Osteoblast (primary cell): ENCODE measurements around the gene CABP1. TPM values are rescaled to one million over a fixed set of nuclear protein-coding genes. Genes with fewer than 3 reads are reported as not detected.

Experiments
- DNase-seq: peaks from one replicate; pipeline ENCODE4 v3.0.0; 2011; ENCODE audit warnings: low spot score, mixed read lengths; ENCODE audit not compliant: insufficient read length; ENCODE audit errors: missing footprints
- H2AFZ ChIP-seq: 2 replicates; pipeline ENCODE4 v1.6.0; 2011; ENCODE audit warnings: mild to moderate bottlenecking, low read length
- H3K27ac ChIP-seq: 2 replicates; pipeline ENCODE4 v1.5.1; 2011; ENCODE audit warnings: mild to moderate bottlenecking, low read depth, low read length, moderate library complexity
- H3K27me3 ChIP-seq: 2 replicates; pipeline ENCODE4 v1.6.0; 2012; ENCODE audit warnings: mild to moderate bottlenecking, control low read depth, inconsistent platforms, low read length, moderate library complexity; ENCODE audit not compliant: insufficient read depth
- H3K36me3 ChIP-seq: 2 replicates; pipeline ENCODE4 v1.5.1; 2011; ENCODE audit warnings: mild to moderate bottlenecking, low read length, control low read depth, moderate library complexity; ENCODE audit not compliant: insufficient read depth
- H3K4me1 ChIP-seq: 2 replicates; pipeline ENCODE4 v1.5.1; 2011; ENCODE audit warnings: mild to moderate bottlenecking, low read length, control low read depth, moderate library complexity; ENCODE audit not compliant: insufficient read depth
- H3K4me2 ChIP-seq: 2 replicates; pipeline ENCODE4 v1.6.0; 2011; ENCODE audit warnings: mild to moderate bottlenecking, low read length; ENCODE audit not compliant: insufficient read depth
- H3K4me3 ChIP-seq: fragments of 200-600 bp; sonication (generic); 3 replicates; pipeline ENCODE4 v1.5.1; 2012; ENCODE audit warnings: mild to moderate bottlenecking, low read length, inconsistent platforms; ENCODE audit not compliant: insufficient read depth
- H3K79me2 ChIP-seq: 2 replicates; pipeline ENCODE4 v1.6.0; 2012; ENCODE audit warnings: mild to moderate bottlenecking, low read length, control low read depth, inconsistent platforms; ENCODE audit not compliant: insufficient read depth
- H3K9me3 ChIP-seq: 2 replicates; pipeline ENCODE4 v1.5.1; 2011; ENCODE audit warnings: low read depth, low read length, control low read depth
- H4K20me1 ChIP-seq: 2 replicates; pipeline ENCODE4 v1.6.0; 2012; ENCODE audit warnings: mild to moderate bottlenecking, low read length, control low read depth; ENCODE audit not compliant: insufficient read depth
- CTCF ChIP-seq: IDR thresholded peaks from 2 replicates; pipeline ENCODE4 v1.5.1; 2011; ENCODE audit warnings: mild to moderate bottlenecking, low read depth, low read length, moderate library complexity; ENCODE audit errors: extremely low read depth
- total RNA-seq: library from RNA; depleted of rRNA; stranded (reverse); fragments of >200 nt; gene quantifications from 2 replicates; pipeline ENCODE4 v1.2.3, GENCODE V29; 2012

The CABP1 gene
- total RNA-seq, 1 donor: not detected

DNA sequence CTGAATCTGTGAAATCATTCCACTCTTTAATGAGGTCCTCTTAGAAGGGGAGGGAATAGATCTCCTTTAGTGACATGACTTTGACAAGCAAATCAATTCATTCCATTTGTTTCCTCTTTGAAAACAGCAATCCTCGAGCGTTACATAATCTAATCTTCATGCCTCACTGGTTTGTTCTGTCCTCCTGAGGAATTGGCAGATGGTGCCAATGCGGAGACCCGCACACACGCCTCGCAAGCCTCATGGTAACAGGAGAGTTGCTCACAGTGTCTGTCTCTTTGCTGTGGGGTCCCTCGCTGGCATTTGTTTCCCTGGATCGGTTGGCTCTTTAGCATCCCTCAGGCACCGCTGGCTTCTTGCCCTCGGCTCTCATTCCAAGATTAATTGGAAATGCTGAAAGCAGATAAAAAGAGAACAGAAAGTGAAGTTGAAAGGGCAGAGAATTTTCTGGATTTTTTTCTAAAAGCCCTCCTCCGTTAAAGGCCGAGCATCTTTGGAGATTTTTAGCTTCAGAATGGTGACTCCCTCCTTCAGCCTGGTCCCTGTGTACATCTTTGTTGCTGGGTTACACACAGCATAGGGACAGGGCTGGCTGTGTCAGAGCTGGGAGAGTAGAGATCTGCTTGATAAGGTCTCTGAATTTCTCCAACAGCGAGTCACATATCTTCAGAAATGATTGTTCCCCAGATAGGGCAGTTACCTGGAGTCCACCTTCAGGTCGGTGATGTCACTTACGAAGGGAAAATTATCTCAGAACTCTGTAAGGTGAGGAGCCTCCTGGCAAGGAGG lies 10.1 kb upstream of the CABP1 start:
- H3K36me3 ChIP-seq: no peaks in the 10 kb centered on the region
- H3K4me2 ChIP-seq: no peak overlapping the region
- no peak overlapping the region for H3K4me3 ChIP-seq
- no peaks in the 10 kb centered on the region for H3K4me1 ChIP-seq
- H3K9me3 ChIP-seq: no peaks in the 10 kb centered on the region
- H4K20me1 ChIP-seq: no peaks in the 10 kb centered on the region
- DNase-seq: no peak
- H3K27me3 ChIP-seq: peaks cover 15% of the 10 kb centered on the region
- H3K79me2 ChIP-seq: no peaks in the 10 kb centered on the region
- H3K27ac ChIP-seq: no peak overlapping the region
- no peak overlapping the region for H2AFZ ChIP-seq
- TF ChIP-seq CTCF: no peak

- no peaks in the 10 kb centered on the region for H3K4me1 ChIP-seq
These were observed 9.3 kb upstream of the CABP1 start for GRCh38 chr12:120631097-120631496.

DNA sequence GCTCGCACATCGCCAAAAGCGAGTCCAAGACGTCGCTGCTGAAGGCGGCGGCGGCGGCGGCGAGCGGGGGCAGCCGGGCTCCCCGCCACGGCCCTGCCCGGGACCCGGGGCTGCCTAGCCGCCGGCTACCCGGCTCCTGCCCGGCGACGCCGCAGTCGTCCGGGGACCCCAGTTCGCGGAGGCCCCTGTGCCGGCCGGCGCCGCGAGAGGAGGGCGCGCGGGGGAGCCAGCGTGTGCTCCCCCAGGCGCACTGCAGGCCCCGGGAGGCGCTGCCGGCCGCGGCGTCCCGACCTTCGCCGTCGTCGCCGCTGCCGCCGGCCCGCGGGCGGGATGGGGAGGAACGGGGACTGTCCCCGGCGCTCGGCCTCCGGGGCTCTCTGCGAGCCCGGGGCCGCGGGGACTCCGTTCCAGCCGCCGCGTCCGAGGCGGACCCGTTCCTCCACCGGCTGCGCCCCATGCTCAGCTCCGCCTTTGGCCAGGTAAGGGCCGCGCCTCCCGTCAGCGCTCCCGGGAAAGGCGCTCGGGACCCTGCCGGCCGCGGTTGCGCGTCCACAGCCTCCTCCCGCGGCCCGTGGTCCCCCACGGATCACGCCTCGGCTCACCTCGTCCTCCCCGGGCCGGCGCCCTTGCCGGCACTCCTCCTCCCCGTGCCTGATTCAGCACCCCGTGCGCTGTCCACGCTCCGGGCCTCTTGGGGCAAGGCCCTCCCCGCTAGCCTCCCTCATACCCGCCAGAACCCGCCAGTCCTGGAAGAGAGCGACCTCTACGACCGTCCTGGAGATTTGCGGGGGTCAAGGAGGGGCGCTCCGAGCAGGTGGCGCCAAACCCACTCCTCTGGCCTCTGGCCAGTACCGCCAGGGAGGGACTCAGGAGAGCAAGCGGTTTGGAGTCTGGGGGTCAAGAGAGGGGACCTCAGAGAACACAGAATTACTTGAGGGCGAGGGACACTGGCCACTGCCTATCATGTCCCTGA lies 721 bp downstream of the CABP1 start:
- Histone ChIP-seq H3K27ac (no peak overlapping the region), H4K20me1 (peaks cover 9% of the 10 kb centered on the region), H3K4me2 (no peak overlapping the region), H3K4me3 (no peak overlapping the region), H3K36me3 (no peaks in the 10 kb centered on the region), H3K4me1 (no peaks in the 10 kb centered on the region), H3K27me3 (peaks cover 54% of the 10 kb centered on the region), H3K9me3 (no peaks in the 10 kb centered on the region), H3K79me2 (no peaks in the 10 kb centered on the region), H2AFZ (no peak overlapping the region)
- TF ChIP-seq CTCF: no peak
- peak; percentile 90 for DNase-seq

More at GRCh38 chr12:120631097-120631496, 9.3 kb upstream of the CABP1 start:
- Histone ChIP-seq H2AFZ (no peak overlapping the region), H3K36me3 (no peaks in the 10 kb centered on the region), H4K20me1 (no peaks in the 10 kb centered on the region), H3K4me3 (no peak overlapping the region), H3K4me2 (no peak overlapping the region), H3K79me2 (no peaks in the 10 kb centered on the region), H3K9me3 (no peaks in the 10 kb centered on the region), H3K27ac (no peak overlapping the region), H3K27me3 (peaks cover 15% of the 10 kb centered on the region)
- DNase-seq: no peak
- no peak for TF ChIP-seq CTCF

- Histone ChIP-seq H3K27ac (no peak overlapping the region), H3K4me2 (no peak overlapping the region), H3K9me3 (no peaks in the 10 kb centered on the region), H2AFZ (no peak overlapping the region), H4K20me1 (peaks cover 9% of the 10 kb centered on the region), H3K4me1 (no peaks in the 10 kb centered on the region), H3K4me3 (no peak overlapping the region), H3K36me3 (no peaks in the 10 kb centered on the region), H3K27me3 (peaks cover 61% of the 10 kb centered on the region), H3K79me2 (no peaks in the 10 kb centered on the region)
- TF ChIP-seq CTCF: no peak
- no peak for DNase-seq
These were observed 1.7 kb downstream of the CABP1 start for GRCh38 chr12:120642121-120642520.
